ENCODE measurements around the gene TMEM269.

DNA sequence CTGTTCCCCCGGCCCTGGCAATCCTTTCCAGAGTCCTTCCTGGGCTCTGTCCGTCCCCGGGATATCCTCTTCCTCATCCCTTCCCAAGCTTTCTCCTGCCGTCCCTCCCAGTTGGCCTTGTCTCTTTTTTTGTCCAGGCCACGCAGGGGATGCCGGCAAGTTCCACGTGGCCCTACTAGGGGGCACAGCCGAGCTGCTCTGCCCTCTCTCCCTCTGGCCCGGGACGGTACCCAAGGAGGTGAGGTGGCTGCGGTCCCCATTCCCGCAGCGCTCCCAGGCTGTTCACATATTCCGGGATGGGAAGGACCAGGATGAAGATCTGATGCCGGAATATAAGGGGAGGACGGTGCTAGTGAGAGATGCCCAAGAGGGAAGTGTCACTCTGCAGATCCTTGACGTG lies 45.8 kb downstream of the TMEM269 start:
- no peak for TF ChIP-seq POLR2A (IDR thresholded peaks at IDR 0.05)
- TF ChIP-seq, protein P1, sequence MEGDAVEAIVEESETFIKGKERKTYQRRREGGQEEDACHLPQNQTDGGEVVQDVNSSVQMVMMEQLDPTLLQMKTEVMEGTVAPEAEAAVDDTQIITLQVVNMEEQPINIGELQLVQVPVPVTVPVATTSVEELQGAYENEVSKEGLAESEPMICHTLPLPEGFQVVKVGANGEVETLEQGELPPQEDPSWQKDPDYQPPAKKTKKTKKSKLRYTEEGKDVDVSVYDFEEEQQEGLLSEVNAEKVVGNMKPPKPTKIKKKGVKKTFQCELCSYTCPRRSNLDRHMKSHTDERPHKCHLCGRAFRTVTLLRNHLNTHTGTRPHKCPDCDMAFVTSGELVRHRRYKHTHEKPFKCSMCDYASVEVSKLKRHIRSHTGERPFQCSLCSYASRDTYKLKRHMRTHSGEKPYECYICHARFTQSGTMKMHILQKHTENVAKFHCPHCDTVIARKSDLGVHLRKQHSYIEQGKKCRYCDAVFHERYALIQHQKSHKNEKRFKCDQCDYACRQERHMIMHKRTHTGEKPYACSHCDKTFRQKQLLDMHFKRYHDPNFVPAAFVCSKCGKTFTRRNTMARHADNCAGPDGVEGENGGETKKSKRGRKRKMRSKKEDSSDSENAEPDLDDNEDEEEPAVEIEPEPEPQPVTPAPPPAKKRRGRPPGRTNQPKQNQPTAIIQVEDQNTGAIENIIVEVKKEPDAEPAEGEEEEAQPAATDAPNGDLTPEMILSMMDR (IDR thresholded peaks at IDR 0.05): no peak
- TF ChIP-seq EP300 (IDR thresholded peaks at IDR 0.05): no peak
- no peak for TF ChIP-seq POLR2AphosphoS5 (IDR thresholded peaks at IDR 0.05)
